CD4-positive, alpha-beta T cell (primary cell): ENCODE results near the gene SLC1A2. TPM values are rescaled to one million over a fixed set of nuclear protein-coding genes. Genes with fewer than 3 reads are reported as not detected.

ENCODE experiments used
- ATAC-seq: fragments of 200-7000 bp; cut with Tn5 transposase; one replicate; pipeline ENCODE4 v1.10.0; 2022; ENCODE audit warnings: mild to moderate bottlenecking; ENCODE audit not compliant: poor library complexity
- CTCF ChIA-PET: fragments of 350-600 bp; sonication (Branson Sonifier 250); formaldehyde crosslinking; loops from one replicate; lab custom pipeline; 2021; ENCODE audit warnings: antibody characterized with exemption, inconsistent platforms; lab: Charles Lee
- POLR2A ChIA-PET: fragments of 350-600 bp; sonication (Branson Sonifier 250); formaldehyde crosslinking; loops from one replicate; lab custom pipeline; 2021; ENCODE audit warnings: antibody characterized with exemption, inconsistent platforms; lab: Charles Lee
- DNase-seq, 14 experiments: peaks; one replicate each; pipeline ENCODE4 v3.0.0-alpha.2; 2013 to 2020; ENCODE audit warnings: mixed read lengths in 2 of 14
- H3K27ac ChIP-seq, 2 donors: one replicate each; pipeline versions ENCODE4 v1.5.1 to v1.7.0; 2013; ENCODE audit warnings: low read length in 2 of 2, low read depth in 1 of 2, mild to moderate bottlenecking in 1 of 2
- H3K27me3 ChIP-seq, 2 experiments: 1 replicate in 1 of 2; 2 replicates in 1 of 2; pipeline versions ENCODE4 v1.6.1 to v1.7.0; 2013; ENCODE audit warnings: low read length in 2 of 2, control low read depth in 1 of 2, mild to moderate bottlenecking in 1 of 2, moderate library complexity in 1 of 2; ENCODE audit not compliant: insufficient read depth in 2 of 2, control insufficient read depth in 1 of 2
- H3K36me3 ChIP-seq: one replicate; pipeline ENCODE4 v1.6.1; 2013; ENCODE audit warnings: low read length, control low read depth; ENCODE audit not compliant: insufficient read depth
- H3K4me1 ChIP-seq: one replicate; pipeline ENCODE4 v1.6.1; 2013; ENCODE audit warnings: low read length, control low read depth; ENCODE audit not compliant: insufficient read depth
- H3K4me3 ChIP-seq: one replicate; pipeline ENCODE4 v1.5.1; 2013; ENCODE audit warnings: mild to moderate bottlenecking, low read length, moderate library complexity
- H3K9me3 ChIP-seq, 2 experiments: 1 replicate in 1 of 2; 2 replicates in 1 of 2; pipeline versions ENCODE4 v1.6.1 to v1.7.0; 2013; ENCODE audit warnings: low read length in 2 of 2, mild to moderate bottlenecking in 2 of 2, control low read depth in 1 of 2, moderate library complexity in 1 of 2; ENCODE audit not compliant: control insufficient read depth in 1 of 2, insufficient read depth in 1 of 2
- H3K27ac Mint-ChIP-seq: one replicate; pipeline ENCODE4 v1.8.0; 2020; ENCODE audit warnings: mixed read lengths
- H3K27me3 Mint-ChIP-seq: one replicate; pipeline ENCODE4 v1.8.0; 2021; ENCODE audit warnings: mixed read lengths
- H3K36me3 Mint-ChIP-seq: one replicate; pipeline ENCODE4 v1.8.0; 2021; ENCODE audit warnings: low read depth, mixed read lengths
- H3K4me1 Mint-ChIP-seq: one replicate; pipeline ENCODE4 v1.8.0; 2021; ENCODE audit warnings: low read depth, mixed read lengths
- H3K4me3 Mint-ChIP-seq: one replicate; pipeline ENCODE4 v1.8.0; 2020; ENCODE audit warnings: mild to moderate bottlenecking, mixed read lengths
- H3K9me3 Mint-ChIP-seq: one replicate; pipeline ENCODE4 v1.8.0; 2020; ENCODE audit warnings: mixed read lengths
- intact Hi-C, 2 experiments: fragments of 100-400 bp; cut with DNase I in 1 of 2; cut with micrococcal nuclease in 1 of 2; formaldehyde crosslinking; loops; one replicate each; pipeline versions ENCODE4 v1.15.1 to v1.9.0; 2023 to 2025; cut with DNase I, micrococcal nuclease
- total RNA-seq, 174 experiments: library from RNA in 2 of 174; stranded (reverse) in 2 of 174; gene quantifications; one replicate each; pipeline ENCODE4 v1.2.3 and lab custom pipeline; 2021 to 2026
- TF ChIP-seq, protein P1 (sequence below): fragments of 200-600 bp; IDR thresholded peaks from one replicate; pipeline ENCODE4 v1.8.0; 2022; ENCODE audit warnings: antibody characterized with exemption, mild to moderate bottlenecking

SLC1A2 gene
- total RNA-seq, 2 experiments from 2014 or later: not detected

DNA sequence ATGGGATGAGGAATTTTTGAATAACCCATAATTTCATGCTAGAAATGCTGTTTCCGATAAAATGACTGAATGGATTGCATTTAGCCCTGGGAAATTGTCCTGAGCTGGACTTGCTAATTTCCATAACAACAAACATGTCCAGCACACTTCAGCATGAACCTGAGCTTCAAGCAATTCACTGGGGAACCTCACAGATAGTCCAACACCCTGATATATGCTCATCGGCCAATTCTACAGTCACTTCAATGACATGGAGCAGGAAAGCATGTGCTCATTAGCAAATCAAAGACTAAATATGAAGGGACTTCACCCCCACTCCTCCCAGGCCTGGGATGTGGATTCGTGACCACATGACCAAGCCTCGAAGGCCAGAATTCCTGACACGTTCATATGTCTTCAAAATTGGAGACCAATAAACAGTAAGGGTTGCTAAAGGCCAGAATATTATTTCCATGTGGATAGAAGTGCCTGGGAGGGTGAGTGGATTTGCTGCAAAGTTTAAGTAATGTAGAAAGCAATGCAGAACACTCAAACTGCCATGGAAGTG, 131.9 kb downstream of the SLC1A2 start:
- Mint-ChIP-seq H3K9me3 (no peaks in the 10 kb centered on the region), H3K4me1 (peaks cover 6% of the 10 kb centered on the region), H3K27me3 (no peaks in the 10 kb centered on the region), H3K36me3 (no peaks in the 10 kb centered on the region), H3K27ac (no peak overlapping the region), H3K4me3 (no peak overlapping the region)
- ChIA-PET POLR2A (interaction anchor here (0.9 kb wide), 1 partner anchor 107 kb away, joined by 3 read pairs; no protein-coding TSS in a partner anchor), CTCF (no interaction called here)
- intact Hi-C loops: no loop called here
- no peaks in the 10 kb centered on the region for H3K27me3 ChIP-seq
- ATAC-seq (no peak), DNase-seq (no peak)
- H3K4me3 ChIP-seq: no peak overlapping the region
- H3K4me1 ChIP-seq: no peaks in the 10 kb centered on the region
- TF ChIP-seq, protein P1, sequence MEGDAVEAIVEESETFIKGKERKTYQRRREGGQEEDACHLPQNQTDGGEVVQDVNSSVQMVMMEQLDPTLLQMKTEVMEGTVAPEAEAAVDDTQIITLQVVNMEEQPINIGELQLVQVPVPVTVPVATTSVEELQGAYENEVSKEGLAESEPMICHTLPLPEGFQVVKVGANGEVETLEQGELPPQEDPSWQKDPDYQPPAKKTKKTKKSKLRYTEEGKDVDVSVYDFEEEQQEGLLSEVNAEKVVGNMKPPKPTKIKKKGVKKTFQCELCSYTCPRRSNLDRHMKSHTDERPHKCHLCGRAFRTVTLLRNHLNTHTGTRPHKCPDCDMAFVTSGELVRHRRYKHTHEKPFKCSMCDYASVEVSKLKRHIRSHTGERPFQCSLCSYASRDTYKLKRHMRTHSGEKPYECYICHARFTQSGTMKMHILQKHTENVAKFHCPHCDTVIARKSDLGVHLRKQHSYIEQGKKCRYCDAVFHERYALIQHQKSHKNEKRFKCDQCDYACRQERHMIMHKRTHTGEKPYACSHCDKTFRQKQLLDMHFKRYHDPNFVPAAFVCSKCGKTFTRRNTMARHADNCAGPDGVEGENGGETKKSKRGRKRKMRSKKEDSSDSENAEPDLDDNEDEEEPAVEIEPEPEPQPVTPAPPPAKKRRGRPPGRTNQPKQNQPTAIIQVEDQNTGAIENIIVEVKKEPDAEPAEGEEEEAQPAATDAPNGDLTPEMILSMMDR: no peak
- no peak overlapping the region for H3K27ac ChIP-seq
- no peaks in the 10 kb centered on the region for H3K9me3 ChIP-seq
- no peaks in the 10 kb centered on the region for H3K36me3 ChIP-seq

DNA sequence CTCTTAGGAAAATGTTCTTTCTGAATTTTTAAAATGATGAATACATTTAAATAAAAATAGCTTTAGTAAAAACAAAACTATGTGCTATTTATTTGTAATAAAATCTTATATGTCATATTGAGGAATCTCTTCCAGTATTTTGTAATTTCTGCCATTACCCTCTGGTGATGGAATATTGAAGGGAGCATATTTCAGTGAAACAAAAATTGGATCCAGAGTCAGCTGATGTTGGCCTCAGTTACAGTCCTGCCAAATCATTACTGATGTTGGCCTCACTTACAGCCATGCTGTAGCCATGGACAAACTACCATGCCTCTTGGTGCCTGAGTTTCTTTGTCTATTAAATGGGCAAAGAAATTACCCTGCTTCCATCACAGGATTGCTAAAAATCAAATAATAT, 133.2 kb downstream of the SLC1A2 start:
- no peak overlapping the region for H3K27ac Mint-ChIP-seq
- no peaks in the 10 kb centered on the region for H3K27me3 ChIP-seq
- H3K4me3 ChIP-seq: no peak overlapping the region
- no peaks in the 10 kb centered on the region for H3K36me3 Mint-ChIP-seq
- H3K9me3 ChIP-seq: no peaks in the 10 kb centered on the region
- H3K27me3 Mint-ChIP-seq: no peaks in the 10 kb centered on the region
- H3K36me3 ChIP-seq: no peaks in the 10 kb centered on the region
- no peak overlapping the region for H3K4me3 Mint-ChIP-seq
- DNase-seq: no peak
- no peak for ATAC-seq
- H3K9me3 Mint-ChIP-seq: no peaks in the 10 kb centered on the region
- H3K4me1 ChIP-seq: no peaks in the 10 kb centered on the region
- H3K27ac ChIP-seq: no peak overlapping the region
- ChIA-PET CTCF (no interaction called here), POLR2A (no interaction called here)
- TF ChIP-seq, protein P1: no peak
- intact Hi-C loops: no loop called here
- no peaks in the 10 kb centered on the region for H3K4me1 Mint-ChIP-seq

DNA sequence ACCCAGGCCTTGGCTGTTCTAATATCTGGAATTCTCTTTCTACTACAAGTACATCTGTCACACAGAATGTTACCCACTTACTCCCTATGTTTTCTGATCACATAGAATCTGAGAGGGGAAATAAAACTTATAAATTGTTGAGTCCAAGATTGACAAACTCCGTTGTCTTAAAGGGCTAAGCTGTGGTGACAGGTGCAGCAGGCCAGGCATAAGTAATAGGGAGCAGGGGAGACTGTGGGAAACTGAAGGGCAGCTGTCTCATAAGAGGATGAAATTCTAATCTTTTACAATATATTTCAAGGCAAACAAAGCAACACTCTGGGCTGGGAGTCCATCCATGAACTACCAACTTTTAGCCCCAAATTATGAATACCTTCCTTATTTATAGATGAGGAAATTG, 133.9 kb downstream of the SLC1A2 start:
- no peaks in the 10 kb centered on the region for H3K9me3 Mint-ChIP-seq
- intact Hi-C loops: no loop called here
- H3K4me1 Mint-ChIP-seq: no peaks in the 10 kb centered on the region
- ATAC-seq: no peak
- Histone ChIP-seq H3K27me3 (no peaks in the 10 kb centered on the region), H3K9me3 (no peaks in the 10 kb centered on the region), H3K27ac (no peak overlapping the region), H3K36me3 (no peaks in the 10 kb centered on the region), H3K4me1 (no peaks in the 10 kb centered on the region), H3K4me3 (no peak overlapping the region)
- no peaks in the 10 kb centered on the region for H3K36me3 Mint-ChIP-seq
- ChIA-PET CTCF (no interaction called here), POLR2A (no interaction called here)
- H3K27ac Mint-ChIP-seq: no peak overlapping the region
- TF ChIP-seq, protein P1: no peak
- no peaks in the 10 kb centered on the region for H3K27me3 Mint-ChIP-seq
- DNase-seq: no peak
- no peak overlapping the region for H3K4me3 Mint-ChIP-seq
